ENCODE measurements around the gene CHRD. TPM values are rescaled to one million over a fixed set of nuclear protein-coding genes. Genes with fewer than 3 reads are reported as not detected.

Gene CHRD
- total RNA-seq, 4 donors from 2014 or later, result 3.3 to 5.2 (median 4.3) TPM

DNA sequence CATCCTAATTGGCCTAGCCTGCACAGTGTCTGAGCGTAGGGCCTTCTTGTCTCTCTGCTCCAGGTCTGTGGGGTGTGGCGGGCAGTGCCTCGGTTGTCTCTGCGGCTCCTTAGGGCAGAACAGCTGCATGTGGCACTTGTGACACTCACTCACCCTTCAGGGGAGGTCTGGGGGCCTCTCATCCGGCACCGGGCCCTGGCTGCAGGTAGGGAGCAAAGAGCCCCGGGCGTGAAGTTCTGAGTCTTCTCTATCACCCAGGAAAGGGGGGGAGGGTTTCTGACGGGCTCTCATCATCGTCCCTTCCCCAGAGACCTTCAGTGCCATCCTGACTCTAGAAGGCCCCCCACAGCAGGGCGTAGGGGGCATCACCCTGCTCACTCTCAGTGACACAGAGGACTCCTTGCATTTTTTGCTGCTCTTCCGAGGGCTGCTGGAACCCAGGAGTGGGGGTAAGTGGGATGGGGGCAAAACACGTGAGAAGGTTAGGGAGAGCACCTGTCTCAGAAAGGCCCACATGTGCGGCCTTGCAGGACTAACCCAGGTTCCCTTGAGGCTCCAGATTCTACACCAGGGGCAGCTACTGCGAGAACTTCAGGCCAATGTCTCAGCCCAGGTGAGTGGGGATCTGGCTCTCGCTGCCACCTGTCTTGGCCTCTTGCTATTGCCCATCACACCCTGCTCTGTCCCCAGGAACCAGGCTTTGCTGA is 2.6 kb downstream of the CHRD start:
- intact Hi-C loops (cut with DNase I; ENCODE audit: low total_unique reads), result no loop called here
- TF ChIP-seq POLR2A (IDR thresholded peaks at IDR 0.05), result no peak
- TF ChIP-seq, protein P1, sequence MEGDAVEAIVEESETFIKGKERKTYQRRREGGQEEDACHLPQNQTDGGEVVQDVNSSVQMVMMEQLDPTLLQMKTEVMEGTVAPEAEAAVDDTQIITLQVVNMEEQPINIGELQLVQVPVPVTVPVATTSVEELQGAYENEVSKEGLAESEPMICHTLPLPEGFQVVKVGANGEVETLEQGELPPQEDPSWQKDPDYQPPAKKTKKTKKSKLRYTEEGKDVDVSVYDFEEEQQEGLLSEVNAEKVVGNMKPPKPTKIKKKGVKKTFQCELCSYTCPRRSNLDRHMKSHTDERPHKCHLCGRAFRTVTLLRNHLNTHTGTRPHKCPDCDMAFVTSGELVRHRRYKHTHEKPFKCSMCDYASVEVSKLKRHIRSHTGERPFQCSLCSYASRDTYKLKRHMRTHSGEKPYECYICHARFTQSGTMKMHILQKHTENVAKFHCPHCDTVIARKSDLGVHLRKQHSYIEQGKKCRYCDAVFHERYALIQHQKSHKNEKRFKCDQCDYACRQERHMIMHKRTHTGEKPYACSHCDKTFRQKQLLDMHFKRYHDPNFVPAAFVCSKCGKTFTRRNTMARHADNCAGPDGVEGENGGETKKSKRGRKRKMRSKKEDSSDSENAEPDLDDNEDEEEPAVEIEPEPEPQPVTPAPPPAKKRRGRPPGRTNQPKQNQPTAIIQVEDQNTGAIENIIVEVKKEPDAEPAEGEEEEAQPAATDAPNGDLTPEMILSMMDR (IDR thresholded peaks at IDR 0.05), result no peak
- H3K4me3 ChIP-seq (ENCODE audit: low read depth, poor library complexity, severe bottlenecking), result no peak overlapping the region
- WGBS, 2 donors, result 93 to 95% methylated on average over 15 to 16 of the region's 16 CpGs
- DNase-seq (ENCODE audit: low spot score in 2 of 2), result no peak

DNA sequence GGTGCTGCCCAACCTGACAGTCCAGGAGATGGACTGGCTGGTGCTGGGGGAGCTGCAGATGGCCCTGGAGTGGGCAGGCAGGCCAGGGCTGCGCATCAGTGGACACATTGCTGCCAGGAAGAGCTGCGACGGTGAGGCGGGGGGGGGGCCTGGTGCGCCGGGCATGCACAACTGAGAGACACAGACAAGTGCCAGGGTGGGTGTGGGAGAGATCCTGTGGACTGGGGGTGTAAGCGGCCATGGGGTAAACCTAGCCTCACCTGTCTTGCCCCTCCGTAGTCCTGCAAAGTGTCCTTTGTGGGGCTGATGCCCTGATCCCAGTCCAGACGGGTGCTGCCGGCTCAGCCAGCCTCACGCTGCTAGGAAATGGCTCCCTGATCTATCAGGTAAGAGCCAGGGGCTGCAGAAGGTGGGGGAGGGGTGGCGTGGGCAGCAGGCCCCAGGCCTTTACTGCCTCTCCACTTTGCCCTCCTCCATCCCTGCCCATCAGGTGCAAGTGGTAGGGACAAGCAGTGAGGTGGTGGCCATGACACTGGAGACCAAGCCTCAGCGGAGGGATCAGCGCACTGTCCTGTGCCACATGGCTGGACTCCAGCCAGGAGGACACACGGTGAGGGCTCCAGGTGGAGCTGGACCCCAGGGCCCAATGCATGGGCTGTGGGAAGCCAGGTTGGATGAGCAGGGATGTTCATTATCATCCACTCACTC is 3.3 kb downstream of the CHRD start:
- TF ChIP-seq, protein P1 (IDR thresholded peaks at IDR 0.05), result no peak
- no peak for TF ChIP-seq POLR2A (IDR thresholded peaks at IDR 0.05)
- intact Hi-C loops (cut with DNase I; ENCODE audit: low total_unique reads), result no loop called here
- 94 to 98% methylated on average over 9 to 13 of the region's 15 CpGs for WGBS, 2 donors
- no peak for DNase-seq (ENCODE audit: low spot score in 2 of 2)
- H3K4me3 ChIP-seq (ENCODE audit: low read depth, poor library complexity, severe bottlenecking), result no peak overlapping the region

DNA sequence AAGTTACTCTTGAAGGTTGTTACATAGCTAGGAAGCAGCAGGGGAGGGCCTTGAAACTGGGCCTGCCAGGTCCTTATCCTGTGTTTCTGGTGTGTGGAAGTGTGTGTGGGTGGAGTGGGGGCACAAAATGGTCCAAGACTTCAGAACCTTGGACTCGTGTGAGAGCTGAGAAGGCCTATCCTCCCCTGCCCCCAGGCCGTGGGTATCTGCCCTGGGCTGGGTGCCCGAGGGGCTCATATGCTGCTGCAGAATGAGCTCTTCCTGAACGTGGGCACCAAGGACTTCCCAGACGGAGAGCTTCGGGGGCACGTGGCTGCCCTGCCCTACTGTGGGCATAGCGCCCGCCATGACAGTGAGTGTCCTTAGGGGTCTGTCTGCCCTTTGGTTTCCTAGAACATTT is 4.5 kb downstream of the CHRD start:
- 82 to 87% methylated on average over 9 of the region's 9 CpGs for WGBS, 2 donors
- intact Hi-C loops (cut with DNase I; ENCODE audit: low total_unique reads), result no loop called here
- no peak for DNase-seq (ENCODE audit: low spot score in 2 of 2)
- H3K4me3 ChIP-seq (ENCODE audit: low read depth, poor library complexity, severe bottlenecking), result no peak overlapping the region
- TF ChIP-seq, protein P1 (IDR thresholded peaks at IDR 0.05), result no peak
- TF ChIP-seq POLR2A (IDR thresholded peaks at IDR 0.05), result no peak

DNA sequence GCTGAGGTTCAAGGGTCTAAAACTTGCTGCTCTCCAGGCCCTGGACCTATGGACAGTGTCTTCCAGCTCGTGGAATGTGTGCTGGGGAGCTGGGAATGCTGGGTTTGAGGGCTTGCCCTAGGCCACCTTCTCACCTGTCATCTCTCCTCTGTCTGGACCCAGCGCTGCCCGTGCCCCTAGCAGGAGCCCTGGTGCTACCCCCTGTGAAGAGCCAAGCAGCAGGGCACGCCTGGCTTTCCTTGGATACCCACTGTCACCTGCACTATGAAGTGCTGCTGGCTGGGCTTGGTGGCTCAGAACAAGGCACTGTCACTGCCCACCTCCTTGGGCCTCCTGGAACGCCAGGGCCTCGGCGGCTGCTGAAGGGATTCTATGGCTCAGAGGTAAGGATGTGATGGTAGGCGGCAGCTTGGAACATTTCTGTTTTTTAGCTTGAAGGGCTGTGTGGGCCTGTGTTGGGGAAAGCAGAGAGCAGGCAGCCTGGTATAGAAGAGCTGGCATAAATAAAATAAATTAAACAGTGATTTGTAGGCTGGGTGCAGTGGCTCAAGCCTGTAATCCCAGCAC is 5.1 kb downstream of the CHRD start:
- intact Hi-C loops (cut with DNase I; ENCODE audit: low total_unique reads), result no loop called here
- DNase-seq (ENCODE audit: low spot score in 2 of 2), result no peak
- no peak overlapping the region for H3K4me3 ChIP-seq (ENCODE audit: low read depth, poor library complexity, severe bottlenecking)
- 95% methylated on average over 8 of the region's 8 CpGs for WGBS, 2 donors
- TF ChIP-seq, protein P1 (IDR thresholded peaks at IDR 0.05), result no peak
- no peak for TF ChIP-seq POLR2A (IDR thresholded peaks at IDR 0.05)

DNA sequence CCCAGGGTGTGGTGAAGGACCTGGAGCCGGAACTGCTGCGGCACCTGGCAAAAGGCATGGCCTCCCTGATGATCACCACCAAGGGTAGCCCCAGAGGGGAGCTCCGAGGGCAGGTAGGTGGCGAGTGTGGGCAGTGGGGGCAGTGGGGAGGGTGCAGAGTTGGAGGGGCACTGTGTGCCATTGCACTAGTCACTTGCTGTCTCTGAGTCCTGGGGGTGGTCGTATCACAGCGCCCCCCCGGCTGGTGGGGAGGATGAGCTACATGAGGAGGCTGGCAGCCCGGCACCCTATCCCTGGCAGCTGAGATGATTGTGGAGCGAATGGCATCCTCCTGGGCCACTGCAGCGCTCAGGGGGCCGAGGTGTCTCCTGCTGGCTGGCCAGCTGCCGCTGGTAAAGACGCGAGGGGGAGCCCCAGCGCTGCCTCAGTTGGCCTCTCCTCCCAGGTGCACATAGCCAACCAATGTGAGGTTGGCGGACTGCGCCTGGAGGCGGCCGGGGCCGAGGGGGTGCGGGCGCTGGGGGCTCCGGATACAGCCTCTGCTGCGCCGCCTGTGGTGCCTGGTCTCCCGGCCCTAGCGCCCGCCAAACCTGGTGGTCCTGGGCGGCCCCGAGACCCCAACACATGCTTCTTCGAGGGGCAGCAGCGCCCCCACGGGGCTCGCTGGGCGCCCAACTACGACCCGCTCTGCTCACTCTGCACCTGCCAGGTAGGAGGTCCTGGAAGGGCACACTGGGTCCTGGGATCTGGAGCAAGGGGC is 6.4 kb downstream of the CHRD start:
- no peak overlapping the region for H3K4me3 ChIP-seq (ENCODE audit: low read depth, poor library complexity, severe bottlenecking)
- TF ChIP-seq POLR2A (IDR thresholded peaks at IDR 0.05), result no peak
- TF ChIP-seq, protein P1 (IDR thresholded peaks at IDR 0.05), result no peak
- no peak for DNase-seq (ENCODE audit: low spot score in 2 of 2)
- intact Hi-C loops (cut with DNase I; ENCODE audit: low total_unique reads), result no loop called here
- 63 to 76% methylated on average over 13 to 18 of the region's 37 CpGs for WGBS, 2 donors

Measured in lower leg skin (tissue), 4 donors.